Fibroblast of lung (primary cell): ENCODE results near the gene GAA.

Source experiments
- EZH2 ChIP-seq: IDR thresholded peaks from 2 replicates; pipeline ENCODE4 v1.5.1; 2012; ENCODE audit warnings: low read length, control low read depth, mild to moderate bottlenecking; ENCODE audit errors: missing control alignments
- TF ChIP-seq, protein P1 (sequence below), 2 donors: IDR thresholded peaks in 1 of 2; conservative IDR thresholded peaks in 1 of 2; 1 replicate in 1 of 2; 2 replicates in 1 of 2; pipeline ENCODE4 v1.5.1; 2011 to 2012; ENCODE audit warnings: low read length in 2 of 2, control low read depth in 1 of 2, inconsistent platforms in 1 of 2, low read depth in 1 of 2, mild to moderate bottlenecking in 1 of 2

DNA sequence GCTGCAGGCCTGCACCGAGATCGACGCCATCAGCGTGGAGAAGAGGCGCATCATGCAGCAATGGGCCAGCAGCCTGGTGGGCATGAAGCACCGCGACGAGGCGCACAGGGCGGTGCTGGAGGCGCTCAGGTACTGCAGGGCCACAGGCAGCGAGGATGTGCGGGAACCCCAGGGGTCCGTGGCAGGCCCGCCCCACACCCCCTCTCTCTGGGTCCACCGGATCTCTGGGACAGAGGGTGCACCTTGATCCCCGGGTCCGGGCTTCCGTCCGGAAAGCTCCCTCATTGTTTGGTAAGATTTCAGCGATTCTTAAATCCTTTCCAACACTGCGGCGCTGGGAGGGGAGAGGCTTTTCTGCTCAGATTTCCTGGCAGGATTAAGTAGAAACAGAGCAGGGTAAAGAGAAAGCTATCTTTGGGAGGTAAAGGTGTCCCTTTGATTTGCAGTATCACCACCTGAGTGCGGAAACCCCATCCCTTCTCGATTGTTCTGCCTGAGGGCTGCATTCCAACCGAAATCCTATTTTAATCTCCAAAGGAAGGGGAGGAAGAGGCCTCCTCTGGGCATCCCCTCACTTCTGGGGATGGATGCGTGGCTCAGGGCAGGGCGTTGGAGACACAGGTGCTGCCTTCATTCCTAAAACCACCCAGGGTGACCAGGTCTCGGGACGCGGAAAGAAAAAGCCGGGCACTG, 35.8 kb upstream of the GAA start:
- TF ChIP-seq, protein P1, sequence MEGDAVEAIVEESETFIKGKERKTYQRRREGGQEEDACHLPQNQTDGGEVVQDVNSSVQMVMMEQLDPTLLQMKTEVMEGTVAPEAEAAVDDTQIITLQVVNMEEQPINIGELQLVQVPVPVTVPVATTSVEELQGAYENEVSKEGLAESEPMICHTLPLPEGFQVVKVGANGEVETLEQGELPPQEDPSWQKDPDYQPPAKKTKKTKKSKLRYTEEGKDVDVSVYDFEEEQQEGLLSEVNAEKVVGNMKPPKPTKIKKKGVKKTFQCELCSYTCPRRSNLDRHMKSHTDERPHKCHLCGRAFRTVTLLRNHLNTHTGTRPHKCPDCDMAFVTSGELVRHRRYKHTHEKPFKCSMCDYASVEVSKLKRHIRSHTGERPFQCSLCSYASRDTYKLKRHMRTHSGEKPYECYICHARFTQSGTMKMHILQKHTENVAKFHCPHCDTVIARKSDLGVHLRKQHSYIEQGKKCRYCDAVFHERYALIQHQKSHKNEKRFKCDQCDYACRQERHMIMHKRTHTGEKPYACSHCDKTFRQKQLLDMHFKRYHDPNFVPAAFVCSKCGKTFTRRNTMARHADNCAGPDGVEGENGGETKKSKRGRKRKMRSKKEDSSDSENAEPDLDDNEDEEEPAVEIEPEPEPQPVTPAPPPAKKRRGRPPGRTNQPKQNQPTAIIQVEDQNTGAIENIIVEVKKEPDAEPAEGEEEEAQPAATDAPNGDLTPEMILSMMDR (conservative IDR thresholded peaks at IDR 0.05 in 1 of 2, IDR thresholded peaks at IDR 0.05 in 1 of 2; ENCODE audit: low read depth in 1 of 2, low read length in 2 of 2) = no peak
- TF ChIP-seq EZH2 = no peak
